ENCODE data around the gene CPED1.

DNA sequence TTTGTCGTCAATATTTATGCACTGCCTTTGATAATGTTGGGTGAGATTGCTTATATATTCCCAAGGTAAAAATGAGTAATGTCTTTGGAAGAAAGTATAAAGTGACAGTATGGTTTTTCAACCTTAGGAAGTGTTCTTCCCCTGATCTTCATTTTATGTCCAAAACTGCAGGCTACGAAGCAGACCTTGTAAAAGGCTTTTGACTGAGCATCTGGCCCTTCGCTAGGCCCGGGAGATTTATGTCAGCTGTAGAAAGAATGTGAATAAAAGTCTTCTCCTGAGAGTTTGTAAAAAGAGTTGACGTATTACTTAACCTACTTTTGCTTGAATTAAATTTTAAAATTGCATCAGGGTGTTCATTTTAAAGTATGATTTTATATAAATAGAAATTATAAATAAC lies 116.8 kb downstream of the CPED1 start:
- TF ChIP-seq, protein P1, sequence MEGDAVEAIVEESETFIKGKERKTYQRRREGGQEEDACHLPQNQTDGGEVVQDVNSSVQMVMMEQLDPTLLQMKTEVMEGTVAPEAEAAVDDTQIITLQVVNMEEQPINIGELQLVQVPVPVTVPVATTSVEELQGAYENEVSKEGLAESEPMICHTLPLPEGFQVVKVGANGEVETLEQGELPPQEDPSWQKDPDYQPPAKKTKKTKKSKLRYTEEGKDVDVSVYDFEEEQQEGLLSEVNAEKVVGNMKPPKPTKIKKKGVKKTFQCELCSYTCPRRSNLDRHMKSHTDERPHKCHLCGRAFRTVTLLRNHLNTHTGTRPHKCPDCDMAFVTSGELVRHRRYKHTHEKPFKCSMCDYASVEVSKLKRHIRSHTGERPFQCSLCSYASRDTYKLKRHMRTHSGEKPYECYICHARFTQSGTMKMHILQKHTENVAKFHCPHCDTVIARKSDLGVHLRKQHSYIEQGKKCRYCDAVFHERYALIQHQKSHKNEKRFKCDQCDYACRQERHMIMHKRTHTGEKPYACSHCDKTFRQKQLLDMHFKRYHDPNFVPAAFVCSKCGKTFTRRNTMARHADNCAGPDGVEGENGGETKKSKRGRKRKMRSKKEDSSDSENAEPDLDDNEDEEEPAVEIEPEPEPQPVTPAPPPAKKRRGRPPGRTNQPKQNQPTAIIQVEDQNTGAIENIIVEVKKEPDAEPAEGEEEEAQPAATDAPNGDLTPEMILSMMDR (IDR thresholded peaks at IDR 0.05) = no peak
- TF ChIP-seq POLR2AphosphoS5 (IDR thresholded peaks at IDR 0.05; ENCODE audit: insufficient read depth in 1 of 2, low read depth in 1 of 2) = no peak
- no peak for TF ChIP-seq POLR2A (IDR thresholded peaks at IDR 0.05)

Data from vagina (tissue), 2 donors.